ENCODE measurements around the gene UST.

The UST gene

DNA sequence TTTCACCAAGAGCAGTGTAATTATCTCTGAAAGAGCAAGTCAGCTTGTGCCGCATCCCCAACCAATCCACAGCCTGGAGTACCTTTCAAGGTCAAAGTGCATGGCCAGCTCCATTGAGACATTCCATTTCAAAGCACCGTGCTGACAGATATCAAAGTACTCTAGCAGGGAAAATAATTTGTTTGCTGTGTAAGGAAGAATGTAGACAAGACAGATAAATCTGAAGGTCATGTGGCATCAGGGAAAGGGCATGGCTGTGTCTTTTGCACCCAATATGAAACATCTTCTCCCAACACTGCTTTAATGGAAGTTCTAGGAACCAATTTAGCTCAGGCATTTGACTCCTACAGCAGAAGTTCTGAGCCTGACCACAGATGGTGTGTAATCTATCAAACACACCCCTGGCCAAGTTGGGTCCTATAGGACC lies 328.0 kb downstream of the UST start:
- DNase-seq: no peak

DNA sequence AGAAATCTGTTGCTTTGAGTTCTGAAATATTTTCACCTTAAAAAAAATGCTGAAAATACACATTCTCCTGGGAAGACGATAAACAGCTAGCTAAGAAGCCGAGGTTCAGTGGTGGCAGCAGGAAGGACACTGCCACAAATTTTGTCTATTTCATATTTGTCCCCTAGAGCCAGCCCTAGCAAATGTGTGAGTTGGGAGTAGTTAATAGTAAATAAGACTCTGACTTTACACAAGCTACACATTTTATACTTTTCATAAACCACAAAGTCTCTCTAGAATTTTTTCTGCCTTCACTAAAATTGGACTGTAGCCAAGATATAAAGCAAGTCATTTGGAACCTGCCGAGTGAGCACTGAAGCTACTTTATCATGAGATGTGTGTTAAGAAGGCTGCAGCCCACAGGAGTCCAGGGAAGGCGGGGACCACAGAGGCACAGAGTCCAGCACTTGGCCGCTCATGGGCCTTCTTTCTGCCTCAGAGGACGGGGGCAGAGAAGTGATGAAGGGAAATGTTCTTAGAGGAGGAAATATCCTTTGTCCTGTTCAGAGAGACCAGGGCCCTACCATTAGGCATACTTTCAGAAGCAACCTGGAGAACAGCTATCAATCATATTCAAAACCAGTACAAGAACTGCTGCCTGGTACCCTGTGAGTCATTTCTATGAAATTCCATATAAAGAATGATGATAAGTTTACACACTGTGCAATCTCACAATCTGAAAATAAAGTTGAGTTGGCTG lies 329.0 kb downstream of the UST start:
- no peak for DNase-seq

GRCh38 chr6:149076355-149076734 lies 329.5 kb downstream of the UST start:
- no peak for DNase-seq

DNA sequence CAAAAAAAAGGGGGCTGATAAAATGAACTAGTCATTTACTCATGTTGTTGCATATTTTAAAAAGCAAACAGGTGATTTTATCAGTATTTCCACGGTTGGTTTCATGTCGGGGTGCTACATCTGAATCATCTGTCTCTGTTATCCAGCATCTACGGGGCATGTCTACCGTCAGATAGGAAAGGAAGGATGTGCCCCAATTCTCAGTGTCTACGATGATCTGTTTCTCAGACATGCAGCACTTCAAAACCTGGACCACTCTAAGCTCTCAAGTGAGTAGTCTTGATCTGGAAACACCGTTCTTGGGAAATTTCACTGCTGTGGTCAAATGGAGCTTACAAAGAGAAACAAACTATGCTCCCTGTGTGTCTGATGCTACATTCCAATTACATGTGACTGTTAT lies 330.4 kb downstream of the UST start:
- no peak for DNase-seq

GRCh38 chr6:149078211-149078782 lies 331.5 kb downstream of the UST start:
- DNase-seq: no peak

DNA sequence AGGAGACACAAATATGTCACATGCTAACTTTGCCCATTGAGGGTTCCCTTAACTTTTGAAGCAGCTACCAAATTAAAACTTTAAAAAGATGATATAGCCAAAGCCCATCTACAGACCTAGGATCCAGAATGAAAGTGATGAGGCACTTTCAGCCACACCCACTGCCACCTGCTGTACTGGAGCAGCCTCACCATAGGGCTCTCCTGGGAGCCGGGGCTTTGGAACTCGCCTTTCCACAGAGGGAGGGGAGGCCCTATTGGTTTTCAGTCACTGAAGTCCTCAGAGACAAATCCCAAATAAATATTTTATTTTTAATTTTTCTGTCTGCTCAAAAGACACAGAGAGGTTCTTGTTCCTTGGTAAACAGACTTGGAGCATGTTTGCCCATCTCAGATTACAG lies 332.6 kb downstream of the UST start:
- no peak for DNase-seq

DNA sequence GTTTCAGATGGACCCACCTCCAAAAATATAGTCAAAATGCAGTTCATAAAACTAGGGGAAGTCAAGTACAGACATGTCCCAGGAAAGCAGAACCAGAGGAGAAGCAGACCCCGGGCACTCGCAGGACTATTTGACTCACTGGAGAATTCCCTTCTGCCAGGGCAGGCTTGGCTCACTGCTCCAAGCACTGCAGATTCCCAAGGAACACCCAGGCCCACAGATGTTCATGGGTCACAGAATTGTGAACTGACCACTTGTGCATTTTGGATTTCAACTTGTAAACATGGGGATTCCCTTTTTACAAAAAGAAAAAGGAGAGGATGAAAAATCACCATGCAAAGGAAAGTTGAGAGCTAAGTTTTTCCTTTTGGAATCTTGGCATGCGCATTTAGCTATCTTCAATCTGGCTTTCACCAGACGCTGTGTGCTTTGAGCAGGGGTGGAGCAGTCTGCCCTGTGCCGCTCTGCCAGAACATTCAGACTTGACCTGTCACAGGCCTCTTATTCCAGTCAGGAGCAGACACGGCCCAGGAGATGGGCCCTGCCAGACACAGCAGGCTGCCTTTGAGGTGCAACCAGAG lies 333.2 kb downstream of the UST start:
- DNase-seq: no peak

GRCh38 chr6:149080511-149080910 lies 333.7 kb downstream of the UST start:
- DNase-seq: no peak

- no peak for DNase-seq
Observed at GRCh38 chr6:149081281-149081680, 334.5 kb downstream of the UST start.

DNA sequence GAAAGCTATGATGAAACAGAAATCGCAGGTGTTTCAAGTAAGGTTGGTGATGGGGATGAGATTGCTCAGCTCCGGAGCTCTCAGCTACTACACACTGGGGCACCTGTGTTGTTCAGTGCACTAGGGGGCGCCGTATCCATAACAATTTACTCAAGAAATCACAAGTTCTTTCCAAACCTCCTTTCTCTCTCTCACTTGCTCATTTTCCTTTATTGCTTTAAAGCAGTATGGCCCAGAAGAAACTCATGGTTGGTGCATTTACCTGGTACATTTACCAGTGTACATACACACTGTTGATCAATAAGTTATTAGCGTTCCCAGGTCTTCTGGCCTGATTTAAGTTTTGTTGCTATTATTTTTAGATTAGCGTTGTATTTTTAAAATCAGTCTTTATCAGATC lies 335.5 kb downstream of the UST start:
- DNase-seq: peak; percentile 91

DNA sequence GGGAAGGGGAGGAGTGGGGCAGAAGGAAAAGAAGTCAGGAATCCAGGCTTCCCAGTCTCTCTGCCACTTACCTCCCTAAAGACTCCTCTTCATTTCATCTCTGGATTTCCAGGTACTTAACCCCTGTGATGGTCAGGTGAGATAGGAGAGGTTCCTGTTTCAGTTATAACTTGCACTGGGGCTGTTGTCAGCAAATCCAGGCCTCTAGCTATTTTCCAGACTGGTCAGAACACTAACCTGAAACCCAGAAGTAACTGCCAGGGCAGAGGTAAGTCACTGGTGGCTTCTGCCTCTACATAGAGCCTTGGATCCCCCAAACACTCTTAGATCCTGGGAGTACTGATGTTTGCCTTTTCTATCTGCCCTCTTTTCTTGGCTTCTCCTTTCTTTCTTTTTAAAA lies 337.2 kb downstream of the UST start:
- DNase-seq: no peak

DNA sequence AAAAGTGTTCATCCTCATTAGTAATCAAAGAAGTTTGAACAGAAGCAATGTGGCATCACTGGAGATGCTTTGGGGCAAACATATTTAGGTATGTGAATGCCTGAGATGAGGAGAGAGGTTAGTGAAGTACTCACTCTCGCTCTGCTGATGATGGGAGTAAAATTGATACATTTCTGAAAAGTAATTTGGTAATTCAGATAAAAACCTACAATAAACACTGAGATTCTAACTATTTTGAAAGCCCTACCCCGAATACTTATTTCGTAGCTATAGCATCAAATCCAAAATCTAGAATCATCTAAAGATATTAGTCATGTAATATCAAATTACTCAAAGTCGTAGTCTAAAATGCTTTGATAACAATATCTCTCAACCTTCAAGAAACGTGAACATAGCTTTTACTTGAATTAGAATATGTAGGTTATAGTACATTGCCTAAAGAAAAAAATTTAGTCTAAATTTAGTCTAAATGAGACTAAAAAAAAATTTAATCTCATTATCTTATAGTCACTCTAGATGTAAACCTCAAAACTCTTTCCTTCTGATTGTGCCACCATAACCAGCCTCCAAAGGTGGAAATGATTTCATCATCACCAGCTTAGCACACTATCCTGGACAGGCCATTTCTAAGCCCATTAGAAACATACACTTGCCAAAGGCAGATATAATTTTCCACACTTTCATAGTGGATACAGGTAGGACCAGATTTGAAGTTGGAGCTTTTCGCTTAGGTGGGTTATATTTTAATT lies 338.2 kb downstream of the UST start:
- DNase-seq: no peak

- DNase-seq: no peak
Observed at GRCh38 chr6:149085557-149085938, 338.7 kb downstream of the UST start.

GRCh38 chr6:149086363-149086762 lies 339.5 kb downstream of the UST start:
- no peak for DNase-seq

DNA sequence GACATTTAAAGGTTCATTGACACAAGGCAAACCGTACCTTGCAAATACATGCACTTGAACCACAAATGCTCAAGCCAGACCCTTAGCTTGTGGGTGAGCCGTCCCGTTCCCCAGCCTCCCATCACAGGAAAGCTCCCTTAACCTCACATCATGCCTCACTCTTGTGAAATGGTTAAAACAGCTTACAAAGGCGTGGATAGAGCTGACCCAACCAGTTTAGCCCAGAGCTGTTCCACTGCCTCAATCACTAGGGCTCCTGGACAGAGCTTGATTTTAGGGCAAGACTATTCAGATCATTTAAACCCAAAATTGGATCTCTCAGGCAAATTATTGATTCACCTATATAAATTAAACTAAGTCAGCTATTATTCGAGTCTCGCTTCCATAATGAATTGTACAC lies 341.1 kb downstream of the UST start:
- no peak for DNase-seq

DNA sequence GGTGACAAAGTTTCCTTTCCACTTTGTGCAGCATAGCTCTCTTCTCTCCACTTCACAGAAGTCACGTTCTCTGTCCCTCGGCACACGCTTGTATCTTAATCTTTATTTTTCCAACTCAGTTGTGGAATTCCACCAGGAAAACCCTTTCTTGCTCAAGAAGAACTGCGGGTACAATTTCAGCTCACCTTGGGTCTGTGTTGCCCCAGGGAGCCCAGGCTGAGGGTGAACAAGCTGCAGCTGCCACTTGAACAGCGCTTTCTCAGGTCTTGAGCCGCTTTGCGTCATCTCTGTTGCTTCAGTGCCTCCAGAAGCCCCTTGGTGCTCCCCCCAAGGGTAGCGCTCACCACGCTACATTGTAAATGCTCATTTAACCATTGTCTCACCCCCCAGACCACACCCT lies 341.5 kb downstream of the UST start:
- DNase-seq: no peak

DNA sequence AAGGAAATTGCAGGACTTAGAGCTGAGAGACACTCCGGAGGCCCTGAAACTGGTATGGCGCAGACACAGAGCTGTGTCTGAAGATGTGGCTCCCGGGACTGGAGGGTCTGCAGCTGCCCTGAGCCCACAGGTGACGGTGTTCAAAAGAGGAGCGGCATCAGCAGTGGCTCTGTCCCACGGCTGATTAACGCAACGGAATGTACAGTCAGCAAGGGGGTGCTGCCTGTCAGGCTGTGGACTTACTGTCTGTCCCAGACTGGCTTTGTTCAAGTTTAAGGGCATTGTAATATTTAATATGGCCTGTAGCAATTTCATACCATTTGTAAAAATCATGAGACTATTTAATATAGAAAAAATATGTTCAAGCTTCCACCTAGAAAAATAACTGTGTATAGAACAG lies 342.7 kb downstream of the UST start:
- DNase-seq: no peak

DNA sequence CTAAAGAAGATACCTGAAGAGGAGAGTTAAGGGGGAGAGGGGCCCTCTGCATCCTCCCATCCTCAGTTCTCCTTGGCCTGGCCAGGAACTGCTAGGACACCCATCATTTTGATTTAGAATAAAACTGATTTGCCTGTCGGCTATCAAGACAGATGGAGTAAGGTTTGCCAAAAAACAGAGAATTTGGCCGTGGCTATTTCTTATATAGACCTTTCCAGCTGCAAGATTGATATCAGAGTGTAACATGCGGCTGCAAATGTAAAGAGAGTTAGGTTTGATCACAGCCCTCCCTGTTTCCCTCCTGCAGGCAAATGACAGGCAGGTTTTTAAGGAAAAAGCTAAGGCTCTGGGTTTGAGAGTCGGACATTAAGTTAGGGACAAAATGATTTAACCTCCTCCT lies 344.1 kb downstream of the UST start:
- DNase-seq: no peak

- no peak for DNase-seq
Observed at GRCh38 chr6:149093643-149094042, 346.8 kb downstream of the UST start.

- no peak for DNase-seq
Observed at GRCh38 chr6:149094156-149094555, 347.3 kb downstream of the UST start.

GRCh38 chr6:149094934-149095351 lies 348.1 kb downstream of the UST start:
- peak in 1 of 2 experiments; percentile 23 for DNase-seq

DNA sequence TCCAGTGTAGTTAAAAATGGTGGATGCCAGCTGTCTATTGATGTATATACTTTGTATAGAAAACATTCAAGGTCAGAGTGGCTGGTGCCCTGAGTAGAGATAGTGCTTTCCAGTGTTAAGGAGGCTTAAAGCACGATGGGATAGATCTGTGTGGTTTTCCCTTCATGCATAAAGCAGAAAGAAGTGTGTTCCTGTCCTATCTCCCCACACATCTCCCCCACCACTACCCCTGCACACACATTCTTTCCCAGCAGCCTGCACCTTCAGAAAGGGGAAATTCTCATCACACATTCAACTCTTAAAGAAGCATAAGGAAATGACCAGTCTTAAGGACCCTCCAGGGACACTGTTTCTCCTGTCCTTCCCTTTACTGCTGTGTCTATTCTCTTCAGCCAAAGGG lies 349.0 kb downstream of the UST start:
- no peak for DNase-seq

GRCh38 chr6:149097794-149098193 lies 351.0 kb downstream of the UST start:
- DNase-seq: no peak

DNA sequence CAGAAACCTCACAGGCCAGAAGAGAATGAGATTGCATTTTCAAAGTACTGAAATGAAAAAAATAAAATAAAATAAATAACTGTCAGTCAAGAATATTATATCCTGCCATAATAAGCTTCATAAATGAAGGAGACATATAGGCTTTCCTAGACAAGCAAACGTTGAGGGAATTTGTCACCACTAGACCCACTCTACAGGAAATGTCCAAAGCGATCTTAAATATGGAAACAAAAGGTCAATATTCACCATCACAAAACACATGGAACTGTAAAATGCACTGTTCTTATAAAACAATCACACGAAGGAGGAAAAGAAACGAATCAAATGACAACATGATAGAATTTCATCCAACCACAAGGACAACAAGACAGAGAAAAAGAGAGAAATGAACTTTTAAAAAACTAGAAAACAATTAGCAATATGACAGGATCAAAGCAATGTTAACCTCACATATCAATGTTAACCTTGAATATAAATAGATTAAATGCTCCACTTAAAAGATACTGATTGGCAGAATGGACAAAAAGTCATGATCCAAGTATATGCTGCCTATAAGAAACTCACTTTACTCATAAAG lies 352.0 kb downstream of the UST start:
- no peak for DNase-seq
